ENCODE data around the gene KLK14. TPM values are rescaled to one million over a fixed set of nuclear protein-coding genes. Genes with fewer than 3 reads are reported as not detected.

The KLK14 gene
- total RNA-seq, 2 donors from 2014 or later: 0.52 TPM; not detected in 1

DNA sequence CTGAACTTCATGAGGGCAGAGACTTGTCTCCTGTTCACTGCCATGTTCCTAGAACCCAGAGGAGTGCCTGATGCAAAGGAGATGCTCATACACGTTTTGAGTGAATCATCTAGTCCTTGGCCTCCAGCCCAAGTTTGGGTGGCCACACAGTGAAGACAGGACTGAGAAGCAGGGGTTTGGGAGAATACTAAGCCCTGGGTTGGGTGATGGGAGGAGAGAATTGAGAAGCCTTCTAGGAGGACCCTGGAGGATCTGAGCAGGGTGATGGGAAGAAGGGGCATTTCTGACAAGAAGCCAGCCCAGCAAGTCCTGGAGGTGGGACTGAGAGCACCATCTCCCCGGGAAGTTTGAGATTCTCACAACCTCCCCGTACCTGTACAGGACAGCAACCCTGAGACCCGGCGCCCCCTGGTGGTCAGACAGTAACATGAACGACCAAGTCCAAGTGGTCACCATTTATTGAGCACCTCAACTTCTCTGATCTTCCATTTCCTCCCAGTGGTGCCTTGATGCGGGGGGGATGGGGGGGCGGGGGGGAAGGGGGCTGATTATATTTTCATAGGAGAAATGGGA, 14.6 kb upstream of the KLK14 start:
- no peaks in the 10 kb centered on the region for H3K27me3 ChIP-seq
- no peaks in the 10 kb centered on the region for H3K36me3 ChIP-seq
- TF ChIP-seq, protein P1, sequence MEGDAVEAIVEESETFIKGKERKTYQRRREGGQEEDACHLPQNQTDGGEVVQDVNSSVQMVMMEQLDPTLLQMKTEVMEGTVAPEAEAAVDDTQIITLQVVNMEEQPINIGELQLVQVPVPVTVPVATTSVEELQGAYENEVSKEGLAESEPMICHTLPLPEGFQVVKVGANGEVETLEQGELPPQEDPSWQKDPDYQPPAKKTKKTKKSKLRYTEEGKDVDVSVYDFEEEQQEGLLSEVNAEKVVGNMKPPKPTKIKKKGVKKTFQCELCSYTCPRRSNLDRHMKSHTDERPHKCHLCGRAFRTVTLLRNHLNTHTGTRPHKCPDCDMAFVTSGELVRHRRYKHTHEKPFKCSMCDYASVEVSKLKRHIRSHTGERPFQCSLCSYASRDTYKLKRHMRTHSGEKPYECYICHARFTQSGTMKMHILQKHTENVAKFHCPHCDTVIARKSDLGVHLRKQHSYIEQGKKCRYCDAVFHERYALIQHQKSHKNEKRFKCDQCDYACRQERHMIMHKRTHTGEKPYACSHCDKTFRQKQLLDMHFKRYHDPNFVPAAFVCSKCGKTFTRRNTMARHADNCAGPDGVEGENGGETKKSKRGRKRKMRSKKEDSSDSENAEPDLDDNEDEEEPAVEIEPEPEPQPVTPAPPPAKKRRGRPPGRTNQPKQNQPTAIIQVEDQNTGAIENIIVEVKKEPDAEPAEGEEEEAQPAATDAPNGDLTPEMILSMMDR (IDR thresholded peaks at IDR 0.05): peak; percentile 15
- peak; percentile 62 for DNase-seq
- no peaks in the 10 kb centered on the region for H3K4me1 ChIP-seq
- H3K27ac ChIP-seq: no peak overlapping the region
- H3K9me3 ChIP-seq: no peaks in the 10 kb centered on the region
- H3K4me3 ChIP-seq: no peak overlapping the region
- intact Hi-C loops (cut with DNase I): loop anchor here (5.0 kb wide), 1 partner anchor 165 kb away; no protein-coding TSS in a partner anchor
- no peak overlapping the region for H3K9ac ChIP-seq (ENCODE audit: low read depth in 2 of 2, low read length in 2 of 2)

DNA sequence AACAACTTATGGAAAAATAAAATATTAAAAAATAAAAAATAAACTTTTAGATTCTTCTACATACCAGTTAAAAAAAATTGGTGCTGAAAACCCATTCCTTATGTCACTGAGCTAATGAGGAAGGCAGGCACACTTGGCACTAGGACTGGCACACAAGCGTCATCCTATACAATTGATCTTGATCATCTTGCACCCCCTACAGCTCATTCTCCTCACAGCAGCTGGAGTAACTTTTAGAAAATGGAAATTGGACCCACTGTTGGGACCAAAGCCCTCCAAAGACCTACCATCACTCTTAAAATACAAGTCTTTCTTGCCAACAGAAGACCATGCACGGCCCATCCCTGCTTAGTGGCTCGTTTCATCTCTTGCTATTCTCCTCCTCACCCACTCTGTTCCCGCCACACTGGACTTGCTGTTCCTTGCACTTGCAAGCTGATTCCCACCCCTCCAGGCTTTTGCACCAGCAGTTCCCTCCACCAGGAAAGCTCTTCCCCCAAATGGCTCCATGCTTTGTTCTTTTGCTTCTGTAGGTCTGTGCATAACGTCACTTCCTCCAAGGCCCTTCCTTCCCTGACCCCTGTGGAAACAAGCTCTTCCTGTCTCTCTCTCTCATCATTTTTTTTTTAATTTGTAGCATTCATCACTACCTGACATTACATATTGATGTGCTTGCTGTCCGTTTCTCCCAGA, 13.9 kb upstream of the KLK14 start:
- DNase-seq: no peak
- Histone ChIP-seq H3K36me3 (no peaks in the 10 kb centered on the region), H3K27ac (no peak overlapping the region), H3K4me1 (no peaks in the 10 kb centered on the region), H3K9me3 (no peaks in the 10 kb centered on the region), H3K4me3 (no peak overlapping the region), H3K9ac (ENCODE audit: low read depth in 2 of 2, low read length in 2 of 2) (no peak overlapping the region), H3K27me3 (no peaks in the 10 kb centered on the region)
- TF ChIP-seq, protein P1 (IDR thresholded peaks at IDR 0.05): no peak
- intact Hi-C loops (cut with DNase I): loop anchor here (5.0 kb wide), 1 partner anchor 164 kb away; no protein-coding TSS in a partner anchor

DNA sequence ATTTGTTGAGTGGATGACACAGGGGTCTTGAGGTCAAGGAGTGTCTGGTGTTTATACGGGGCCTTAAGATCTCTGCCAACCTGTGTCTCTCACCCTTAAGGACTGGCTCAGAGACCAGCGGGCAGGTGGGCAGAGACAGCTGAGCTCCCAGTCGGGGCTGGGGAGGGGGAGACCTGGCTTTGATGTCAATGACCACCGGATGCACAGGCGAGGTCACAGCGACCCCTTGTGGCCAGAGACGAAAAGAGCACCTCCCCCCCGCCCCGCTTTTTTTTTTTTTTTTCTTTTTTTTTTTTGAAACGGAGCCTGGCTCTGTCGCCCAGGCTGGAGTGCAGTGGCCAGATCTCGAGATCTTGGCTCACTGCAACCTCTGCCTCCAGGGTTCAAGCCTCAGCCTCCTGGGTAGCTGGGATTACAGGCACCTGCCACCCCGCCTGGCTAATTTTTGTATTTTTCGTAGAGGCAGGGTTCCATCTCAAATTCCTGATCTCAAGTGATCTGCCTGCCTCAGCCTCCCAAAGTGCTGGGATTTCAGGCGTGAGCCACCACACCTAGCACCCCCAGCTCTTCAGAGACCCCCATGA, 12.1 kb upstream of the KLK14 start:
- intact Hi-C loops (cut with DNase I): loop anchor here (5.0 kb wide), 2 partner anchors 72 to 162 kb away; no protein-coding TSS in a partner anchor
- DNase-seq: no peak
- Histone ChIP-seq H3K9ac (ENCODE audit: low read depth in 2 of 2, low read length in 2 of 2) (no peak overlapping the region), H3K27ac (no peak overlapping the region), H3K9me3 (no peaks in the 10 kb centered on the region), H3K27me3 (no peaks in the 10 kb centered on the region), H3K36me3 (no peaks in the 10 kb centered on the region), H3K4me3 (no peak overlapping the region), H3K4me1 (no peaks in the 10 kb centered on the region)
- TF ChIP-seq, protein P1 (IDR thresholded peaks at IDR 0.05): peak; percentile 48

DNA sequence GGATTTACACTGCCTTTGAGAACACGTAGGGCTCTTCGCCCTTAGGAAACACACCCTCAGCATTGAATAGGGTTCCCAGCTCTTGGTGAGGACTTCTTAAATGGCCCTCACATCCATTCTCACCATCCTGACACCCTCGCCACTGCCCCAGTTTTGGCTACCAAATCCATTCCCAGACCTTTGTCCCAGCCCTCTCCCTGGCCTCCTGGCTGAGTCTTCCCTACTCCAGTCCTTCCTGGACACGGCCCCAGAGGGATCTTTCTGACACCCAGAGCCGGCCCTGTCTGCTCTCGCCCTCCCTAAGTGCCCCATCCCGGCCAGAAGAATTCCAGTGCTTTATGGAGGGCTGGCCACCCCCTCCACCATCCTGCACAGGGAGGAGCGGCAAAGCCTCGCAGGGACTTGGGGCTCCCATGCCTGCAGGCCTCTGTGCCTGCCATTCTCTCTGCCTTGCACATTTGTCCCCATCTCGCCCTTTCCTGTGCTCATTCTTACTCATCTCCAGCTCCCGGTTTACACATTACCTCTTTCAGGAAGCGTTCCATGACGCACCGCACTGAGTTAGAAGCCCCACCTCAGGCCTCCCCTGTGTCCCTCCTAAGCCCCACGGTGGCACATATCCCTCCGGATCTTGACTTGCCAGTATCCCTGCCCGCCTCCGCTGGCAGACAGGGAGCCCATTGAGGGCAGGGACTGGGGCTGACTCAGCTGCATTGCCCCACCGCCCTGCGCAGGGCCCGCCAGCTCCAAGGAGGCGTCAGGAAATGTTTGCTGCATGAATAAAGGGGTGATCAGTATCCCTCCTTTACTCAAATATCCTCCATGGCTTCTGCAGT, 11.0 kb upstream of the KLK14 start:
- Histone ChIP-seq H3K9me3 (no peaks in the 10 kb centered on the region), H3K27me3 (no peaks in the 10 kb centered on the region), H3K27ac (no peak overlapping the region), H3K9ac (ENCODE audit: low read depth in 2 of 2, low read length in 2 of 2) (no peak overlapping the region), H3K36me3 (no peaks in the 10 kb centered on the region), H3K4me3 (no peak overlapping the region), H3K4me1 (no peaks in the 10 kb centered on the region)
- TF ChIP-seq, protein P1 (IDR thresholded peaks at IDR 0.05): no peak
- DNase-seq: no peak
- intact Hi-C loops (cut with DNase I): loop anchor here (5.0 kb wide), 1 partner anchor 71 kb away; no protein-coding TSS in a partner anchor

DNA sequence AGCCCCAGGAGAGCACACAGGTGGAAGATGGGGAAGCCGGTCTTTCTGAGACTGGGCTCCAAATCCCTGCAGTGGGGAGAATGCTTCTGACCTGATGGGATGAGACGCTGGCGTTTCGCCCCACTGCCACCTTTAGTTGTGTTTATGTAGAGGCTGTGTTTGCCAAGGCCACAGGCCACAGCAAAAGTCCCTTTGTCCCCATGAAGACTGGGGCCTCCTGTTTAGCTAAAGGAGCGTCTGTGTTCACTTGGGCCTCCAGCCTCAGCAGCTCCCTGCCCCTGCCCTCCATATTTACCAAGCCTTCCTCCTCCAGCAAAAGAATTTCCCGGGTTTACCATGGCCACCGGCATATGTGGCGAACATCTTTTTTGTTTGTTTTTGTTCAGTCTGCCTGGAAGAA, 10.4 kb upstream of the KLK14 start:
- Histone ChIP-seq H3K9me3 (no peaks in the 10 kb centered on the region), H3K9ac (ENCODE audit: low read depth in 2 of 2, low read length in 2 of 2) (no peak overlapping the region), H3K27me3 (no peaks in the 10 kb centered on the region), H3K4me1 (no peaks in the 10 kb centered on the region), H3K27ac (no peak overlapping the region), H3K36me3 (no peaks in the 10 kb centered on the region), H3K4me3 (no peak overlapping the region)
- no peak for DNase-seq
- intact Hi-C loops (cut with DNase I): loop anchor here (5.0 kb wide), 1 partner anchor 71 kb away; no protein-coding TSS in a partner anchor
- TF ChIP-seq, protein P1 (IDR thresholded peaks at IDR 0.05): no peak

Data from colonic mucosa (tissue), 4 donors.